A549 (cell line): Measurements from ENCODE around the gene PRXL2B. TPM values are rescaled to one million over a fixed set of nuclear protein-coding genes. Genes with fewer than 3 reads are reported as not detected.

Experiments
- ATAC-seq, 2 experiments: fragments of 200-7000 bp in 1 of 2; fragments of >200 bp in 1 of 2; cut with Nextera tagmentation in 1 of 2; cut with Tn5 transposase in 1 of 2; 3 replicates each; pipeline versions ENCODE4 v1.8.0 to v1.9.1; 2018 to 2020; ENCODE audit warnings: mild to moderate bottlenecking in 1 of 2, moderate library complexity in 1 of 2
- CTCF ChIA-PET: fragments of 300-600 bp; sonication (Branson Sonifier 250); formaldehyde crosslinking; extraction: SDS; loops from one replicate; lab custom pipeline; 2021; ENCODE audit warnings: antibody characterized with exemption, inconsistent platforms; lab: Yijun Ruan, JAX
- POLR2A ChIA-PET: fragments of 350-600 bp; formaldehyde crosslinking; extraction: SDS; loops from one replicate; lab custom pipeline; 2021; ENCODE audit warnings: antibody characterized with exemption, inconsistent platforms; lab: Yijun Ruan, JAX
- DNase-seq, 2 experiments: peaks; one replicate each; pipeline versions ENCODE4 v3.0.0 to v3.0.0-alpha.2; 2011 to 2016; ENCODE audit warnings: low read depth in 1 of 2, low spot score in 1 of 2
- FAIRE-seq: peaks from 2 replicates; lab custom pipeline; 2011; peaks lifted over from hg19 to GRCh38; lab: Jason Lieb, UNC
- H3K27ac ChIP-seq, 2 experiments: fragments of >200 bp; sonication (Bioruptor Twin); formaldehyde crosslinking; 3 replicates each; pipeline ENCODE4 v1.5.1; 2016 to 2017
- H3K4me1 ChIP-seq: fragments of >200 bp; sonication (Bioruptor Twin); formaldehyde crosslinking; 3 replicates; pipeline ENCODE4 v1.6.1; 2016
- H3K4me2 ChIP-seq: fragments of >200 bp; sonication (Bioruptor Twin); formaldehyde crosslinking; 3 replicates; pipeline ENCODE4 v1.6.1; 2016
- H3K4me3 ChIP-seq: fragments of >200 bp; sonication (Bioruptor Twin); formaldehyde crosslinking; 3 replicates; pipeline ENCODE4 v1.5.1; 2016
- H3K9me3 ChIP-seq: fragments of >200 bp; sonication (Bioruptor Twin); formaldehyde crosslinking; 3 replicates; pipeline ENCODE4 v1.6.1; 2016
- ESRRA ChIP-seq: fragments of 150-350 bp; IDR thresholded peaks from 2 replicates; pipeline ENCODE4 v1.6.1; 2014; ENCODE audit warnings: mild to moderate bottlenecking, low read length, borderline replicate concordance
- FOSB ChIP-seq: fragments of 250-450 bp; sonication (Bioruptor Pico); IDR thresholded peaks from 2 replicates; pipeline ENCODE4 v1.5.0; 2020; ENCODE audit warnings: mild to moderate bottlenecking, moderate library complexity
- GATA3 ChIP-seq: IDR thresholded peaks from 2 replicates; pipeline ENCODE4 v1.6.1; 2012; ENCODE audit warnings: borderline replicate concordance
- JUNB ChIP-seq: fragments of >200 bp; sonication (Bioruptor Twin); formaldehyde crosslinking; IDR thresholded peaks from 2 replicates; pipeline ENCODE4 v1.6.1; 2016
- MAFK ChIP-seq: fragments of 450-650 bp; IDR thresholded peaks from 2 replicates; pipeline ENCODE4 v1.6.1; 2014; ENCODE audit not compliant: partially characterized antibody
- PHF8 ChIP-seq: fragments of 200-600 bp; sonication (generic); IDR thresholded peaks from 2 replicates; pipeline ENCODE4 v1.6.1; 2016; ENCODE audit warnings: low read depth, mild to moderate bottlenecking, antibody characterized with exemption, moderate library complexity, borderline replicate concordance
- POLR2A ChIP-seq: IDR thresholded peaks from 2 replicates; pipeline ENCODE4 v1.6.1; 2012; ENCODE audit warnings: mild to moderate bottlenecking, low read length
- RAD21 ChIP-seq, 2 experiments: fragments of >200 bp in 1 of 2; sonication (Bioruptor Twin) in 1 of 2; formaldehyde crosslinking in 1 of 2; IDR thresholded peaks in 1 of 2; conservative IDR thresholded peaks in 1 of 2; 2 replicates in 1 of 2; 3 replicates in 1 of 2; pipeline ENCODE4 v1.6.1; 2012 to 2018; ENCODE audit warnings: inconsistent platforms in 1 of 2
- RFX5 ChIP-seq: fragments of 450-650 bp; IDR thresholded peaks from 2 replicates; pipeline ENCODE4 v1.7.1; 2014; ENCODE audit warnings: antibody characterized with exemption, mild to moderate bottlenecking, moderate library complexity
- ZC3H11A ChIP-seq: fragments of 450-650 bp; IDR thresholded peaks from 2 replicates; pipeline ENCODE4 v1.6.1; 2014; ENCODE audit warnings: antibody characterized with exemption, mild to moderate bottlenecking
- WGBS: methylation state at CpG from one replicate; pipeline ENCODE4 v1.1.6; 2017; ENCODE audit errors: missing lambda C conversion rate; 5-methylcytosine and 5-hydroxymethylcytosine counted together
- polyA plus RNA-seq, 4 experiments: library from polyadenylated mRNA; depleted of rRNA in 3 of 4; stranded (reverse); fragments of >200 nt; fragmentation: RNase III in 1 of 4; extraction: RNeasy Plus Mini Kit Qiagen cat#74134 plus additional on column Dnase treatment in 1 of 4; gene quantifications; 2 replicates in 3 of 4; 3 replicates in 1 of 4; pipeline ENCODE4 v1.2.3, GENCODE V29; 2011 to 2017
- TF ChIP-seq, protein P1 (sequence below): fragments of 450-650 bp; IDR thresholded peaks from 2 replicates; pipeline ENCODE4 v1.6.1; 2014; ENCODE audit warnings: antibody characterized with exemption
- TF ChIP-seq, protein P2 (sequence below): IDR thresholded peaks from 2 replicates; pipeline ENCODE4 v1.6.1; 2012
- TF ChIP-seq, protein P3 (sequence below): fragments of 200-600 bp; sonication (generic); IDR thresholded peaks from 2 replicates; pipeline ENCODE4 v1.6.1; 2016; ENCODE audit warnings: antibody characterized with exemption, mild to moderate bottlenecking, moderate library complexity

The PRXL2B gene
- polyA plus RNA-seq, 2 of the 4 experiments (the other 2 are of a cell fraction), result 4.4 to 16.4 TPM

GRCh38 chr1:2590233-2591141 lies 3.9 kb downstream of the PRXL2B start:
- WGBS, result 95% methylated on average over 10 of the region's 31 CpGs
- POLR2A ChIA-PET, result no interaction called here

GRCh38 chr1:2591233-2591580 lies 4.6 kb downstream of the PRXL2B start:
- TF ChIP-seq, protein P1, sequence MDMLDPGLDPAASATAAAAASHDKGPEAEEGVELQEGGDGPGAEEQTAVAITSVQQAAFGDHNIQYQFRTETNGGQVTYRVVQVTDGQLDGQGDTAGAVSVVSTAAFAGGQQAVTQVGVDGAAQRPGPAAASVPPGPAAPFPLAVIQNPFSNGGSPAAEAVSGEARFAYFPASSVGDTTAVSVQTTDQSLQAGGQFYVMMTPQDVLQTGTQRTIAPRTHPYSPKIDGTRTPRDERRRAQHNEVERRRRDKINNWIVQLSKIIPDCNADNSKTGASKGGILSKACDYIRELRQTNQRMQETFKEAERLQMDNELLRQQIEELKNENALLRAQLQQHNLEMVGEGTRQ, result no peak
- no peak for TF ChIP-seq GATA3
- TF ChIP-seq, all 56 proteins: peak for 0
- H3K9me3 ChIP-seq, result no peaks in the 10 kb centered on the region
- WGBS, result 82% methylated on average over 5 of the region's 5 CpGs
- CTCF ChIA-PET, result no interaction called here
- H3K27ac ChIP-seq, result no peak overlapping the region
- DNase-seq (no peak), FAIRE-seq (no peak), ATAC-seq (no peak)
- H3K4me2 ChIP-seq, result no peak overlapping the region
- H3K4me1 ChIP-seq, result no peaks in the 10 kb centered on the region; the same call in 2 of the 3 replicates
- POLR2A ChIA-PET, result no interaction called here
- H3K4me3 ChIP-seq, result no peak overlapping the region

More at GRCh38 chr1:2590233-2591141, 3.9 kb downstream of the PRXL2B start:
- TF ChIP-seq, protein P2, sequence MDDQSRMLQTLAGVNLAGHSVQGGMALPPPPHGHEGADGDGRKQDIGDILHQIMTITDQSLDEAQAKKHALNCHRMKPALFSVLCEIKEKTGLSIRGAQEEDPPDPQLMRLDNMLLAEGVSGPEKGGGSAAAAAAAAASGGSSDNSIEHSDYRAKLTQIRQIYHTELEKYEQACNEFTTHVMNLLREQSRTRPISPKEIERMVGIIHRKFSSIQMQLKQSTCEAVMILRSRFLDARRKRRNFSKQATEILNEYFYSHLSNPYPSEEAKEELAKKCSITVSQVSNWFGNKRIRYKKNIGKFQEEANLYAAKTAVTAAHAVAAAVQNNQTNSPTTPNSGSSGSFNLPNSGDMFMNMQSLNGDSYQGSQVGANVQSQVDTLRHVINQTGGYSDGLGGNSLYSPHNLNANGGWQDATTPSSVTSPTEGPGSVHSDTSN, result no peak
- no peak for TF ChIP-seq GATA3
- TF ChIP-seq ESRRA, result no peak
- TF ChIP-seq JUNB, result no peak
- no peak for TF ChIP-seq RAD21 (conservative IDR thresholded peaks at IDR 0.05 in 1 of 2, IDR thresholded peaks at IDR 0.05 in 1 of 2)
- TF ChIP-seq RFX5, result no peak
- no peak for TF ChIP-seq PHF8
- no peak for TF ChIP-seq FOSB (CRISPR knock-in tag)
- no peak for TF ChIP-seq POLR2A
- H3K27ac ChIP-seq, result no peak overlapping the region
- H3K4me3 ChIP-seq, result no peak overlapping the region
- H3K4me2 ChIP-seq, result no peak overlapping the region
- FAIRE-seq (no peak), DNase-seq (no peak), ATAC-seq (no peak)
- CTCF ChIA-PET, result no interaction called here
- H3K4me1 ChIP-seq, result no peaks in the 10 kb centered on the region; the same call in 2 of the 3 replicates
- H3K9me3 ChIP-seq, result no peaks in the 10 kb centered on the region

DNA sequence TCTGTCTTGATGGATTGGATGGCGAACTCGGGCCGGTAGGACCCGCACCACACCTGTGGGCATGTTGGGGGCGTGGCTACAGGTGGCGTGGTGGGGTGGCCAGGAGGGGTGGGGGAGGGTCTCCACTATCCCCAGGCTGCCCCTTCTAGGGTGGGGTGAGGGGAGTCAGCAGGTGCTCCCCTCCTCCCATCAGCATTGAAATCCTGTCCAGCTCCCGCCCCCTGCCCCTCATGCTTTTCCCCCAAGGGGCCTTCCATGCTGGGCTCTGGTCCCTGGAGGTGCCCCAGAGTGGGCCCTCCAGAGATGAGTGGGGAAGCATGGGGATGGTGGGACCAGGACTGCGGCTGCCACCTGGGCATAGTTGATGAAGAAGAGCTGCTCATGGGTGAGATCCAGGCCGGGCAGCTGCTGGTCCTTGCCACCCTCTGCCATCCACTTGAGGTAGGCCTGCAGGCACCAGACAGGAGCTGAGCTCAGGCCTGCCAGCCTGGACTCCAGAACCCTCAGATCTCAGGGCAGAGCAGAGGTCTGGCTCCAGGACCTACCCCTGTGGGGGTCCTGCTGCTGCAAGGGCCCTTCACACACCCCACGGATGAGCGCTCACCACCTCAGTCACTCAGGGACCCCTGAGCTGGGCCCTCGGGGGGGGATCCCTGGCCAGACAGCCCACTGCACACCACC lies 5.1 kb downstream of the PRXL2B start:
- Histone ChIP-seq H3K4me3 (no peak overlapping the region), H3K9me3 (no peaks in the 10 kb centered on the region), H3K4me1 (no peaks in the 10 kb centered on the region; the same call in 2 of the 3 replicates), H3K27ac (no peak overlapping the region), H3K4me2 (no peak overlapping the region)
- DNase-seq (no peak), ATAC-seq (no peak), FAIRE-seq (no peak)
- ChIA-PET POLR2A (no interaction called here), CTCF (no interaction called here)
- TF ChIP-seq MAFK, result no peak
- no peak for TF ChIP-seq ZC3H11A
- TF ChIP-seq, protein P3, sequence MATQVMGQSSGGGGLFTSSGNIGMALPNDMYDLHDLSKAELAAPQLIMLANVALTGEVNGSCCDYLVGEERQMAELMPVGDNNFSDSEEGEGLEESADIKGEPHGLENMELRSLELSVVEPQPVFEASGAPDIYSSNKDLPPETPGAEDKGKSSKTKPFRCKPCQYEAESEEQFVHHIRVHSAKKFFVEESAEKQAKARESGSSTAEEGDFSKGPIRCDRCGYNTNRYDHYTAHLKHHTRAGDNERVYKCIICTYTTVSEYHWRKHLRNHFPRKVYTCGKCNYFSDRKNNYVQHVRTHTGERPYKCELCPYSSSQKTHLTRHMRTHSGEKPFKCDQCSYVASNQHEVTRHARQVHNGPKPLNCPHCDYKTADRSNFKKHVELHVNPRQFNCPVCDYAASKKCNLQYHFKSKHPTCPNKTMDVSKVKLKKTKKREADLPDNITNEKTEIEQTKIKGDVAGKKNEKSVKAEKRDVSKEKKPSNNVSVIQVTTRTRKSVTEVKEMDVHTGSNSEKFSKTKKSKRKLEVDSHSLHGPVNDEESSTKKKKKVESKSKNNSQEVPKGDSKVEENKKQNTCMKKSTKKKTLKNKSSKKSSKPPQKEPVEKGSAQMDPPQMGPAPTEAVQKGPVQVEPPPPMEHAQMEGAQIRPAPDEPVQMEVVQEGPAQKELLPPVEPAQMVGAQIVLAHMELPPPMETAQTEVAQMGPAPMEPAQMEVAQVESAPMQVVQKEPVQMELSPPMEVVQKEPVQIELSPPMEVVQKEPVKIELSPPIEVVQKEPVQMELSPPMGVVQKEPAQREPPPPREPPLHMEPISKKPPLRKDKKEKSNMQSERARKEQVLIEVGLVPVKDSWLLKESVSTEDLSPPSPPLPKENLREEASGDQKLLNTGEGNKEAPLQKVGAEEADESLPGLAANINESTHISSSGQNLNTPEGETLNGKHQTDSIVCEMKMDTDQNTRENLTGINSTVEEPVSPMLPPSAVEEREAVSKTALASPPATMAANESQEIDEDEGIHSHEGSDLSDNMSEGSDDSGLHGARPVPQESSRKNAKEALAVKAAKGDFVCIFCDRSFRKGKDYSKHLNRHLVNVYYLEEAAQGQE, result no peak
- TF ChIP-seq GATA3, result no peak
- no CpG with 5 or more reads among the region's 12 CpGs for WGBS
